ENCODE data around the gene RASA4.
"Not testable (repeated sequence)": the region's sequence is repeated elsewhere in the genome, so short reads cannot be mapped to it uniquely, and the experiment has no call there.

Gene RASA4

GRCh38 chr7:102604431-102605145, 12.0 kb downstream of the RASA4 start:
- not testable (repeated sequence) for DNase-seq

- DNase-seq = not testable (repeated sequence)
Measured at GRCh38 chr7:102602317-102602716, 14.2 kb downstream of the RASA4 start.

- DNase-seq = not testable (repeated sequence)
Measured at GRCh38 chr7:102599699-102600098, 16.9 kb downstream of the RASA4 start.

GRCh38 chr7:102596036-102596435, 20.5 kb downstream of the RASA4 start:
- DNase-seq = not testable (repeated sequence)

GRCh38 chr7:102593637-102594334, 22.8 kb downstream of the RASA4 start:
- DNase-seq = not testable (repeated sequence)

- peak; percentile 23 to 28 for DNase-seq
Measured at GRCh38 chr7:102592477-102593019, 24.0 kb downstream of the RASA4 start.

GRCh38 chr7:102589857-102590256, 26.7 kb downstream of the RASA4 start:
- not testable (repeated sequence) for DNase-seq

- not testable (repeated sequence) for DNase-seq
Measured at GRCh38 chr7:102583495-102583894, 33.1 kb downstream of the RASA4 start.

- DNase-seq = not testable (repeated sequence)
Measured at GRCh38 chr7:102581722-102582121, 34.8 kb downstream of the RASA4 start.

GRCh38 chr7:102578486-102578885, 38.1 kb downstream of the RASA4 start:
- peak in 1 of 2 donors; percentile 5 for DNase-seq

GRCh38 chr7:102577315-102578240, 39.0 kb downstream of the RASA4 start:
- DNase-seq = not testable (repeated sequence)

- not testable (repeated sequence) for DNase-seq
Measured at GRCh38 chr7:102576363-102576762, 40.2 kb downstream of the RASA4 start.

- not testable (repeated sequence) for DNase-seq
Measured at GRCh38 chr7:102574607-102575006, 41.9 kb downstream of the RASA4 start.

GRCh38 chr7:102572261-102573239, 44.0 kb downstream of the RASA4 start, which contains the start of gene POLR2J3:
Gene POLR2J3, minus strand, starts transcription at chr7:102572583. Its CDS starts 62 bp downstream, at chr7:102572521.
- DNase-seq = peak; percentile 96

GRCh38 chr7:102568620-102569019, 47.9 kb downstream of the RASA4 start:
- DNase-seq = not testable (repeated sequence)

- DNase-seq = not testable (repeated sequence)
Measured at GRCh38 chr7:102550808-102551422, 65.6 kb downstream of the RASA4 start, which contains the start of gene SPDYE2. Gene SPDYE2, plus strand, starts transcription at chr7:102551226. Its CDS starts 2,030 bp downstream, at chr7:102553256.

GRCh38 chr7:102546353-102546752, 70.2 kb downstream of the RASA4 start:
- DNase-seq = not testable (repeated sequence)

- DNase-seq = not testable (repeated sequence)
Measured at GRCh38 chr7:102545288-102545687, 71.3 kb downstream of the RASA4 start.

- not testable (repeated sequence) for DNase-seq
Measured at GRCh38 chr7:102544372-102544771, 72.2 kb downstream of the RASA4 start.

- not testable (repeated sequence) for DNase-seq
Measured at GRCh38 chr7:102543596-102543995, 73.0 kb downstream of the RASA4 start, which contains the start of gene UPK3BL2. Gene UPK3BL2, minus strand, starts transcription at chr7:102543696. Its CDS starts 60 bp downstream, at chr7:102543636.

Data from activated CD4-positive, alpha-beta T cell treated with anti-CD3 and anti-CD28 coated beads for 4 hours (primary cell).